HG02798 (cell line): Measurements from ENCODE around the gene PON1.

Experiments used
- ATAC-seq: cut with Tn5 transposase; IDR thresholded peaks from one replicate; pipeline ENCODE4 v1.9.1; 2021; ENCODE audit warnings: mild to moderate bottlenecking; ENCODE audit not compliant: unreplicated experiment, poor library complexity

Gene PON1

DNA sequence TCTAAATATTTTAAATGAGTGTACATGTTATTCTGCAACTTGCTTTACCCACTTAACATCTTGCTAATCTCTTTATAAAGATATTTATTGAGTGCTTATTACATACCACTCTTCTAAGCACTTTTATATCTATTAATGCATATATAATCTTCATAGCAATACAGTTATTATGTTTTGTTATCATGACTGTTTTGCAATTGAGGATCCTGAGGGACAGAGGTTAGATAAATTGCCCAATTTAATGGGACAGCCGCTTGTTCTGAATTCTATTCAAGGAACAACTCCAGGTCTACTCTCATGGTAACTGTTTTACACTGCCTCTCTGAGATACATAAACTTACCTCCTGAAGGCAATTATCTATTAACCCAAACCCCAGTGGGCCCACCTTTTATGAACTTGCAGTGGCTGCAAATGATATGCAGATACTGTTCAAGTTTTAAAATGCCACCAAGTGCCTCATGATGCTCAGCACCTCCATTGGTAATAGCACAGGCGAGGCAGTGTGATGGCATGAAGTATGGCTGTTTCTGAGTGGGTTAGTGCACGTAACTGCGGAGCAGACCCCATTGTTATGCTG, 60.5 kb downstream of the PON1 start:
- no peak for ATAC-seq

GRCh38 chr7:95262875-95263274, 61.5 kb downstream of the PON1 start:
- ATAC-seq: no peak

GRCh38 chr7:95261895-95262415, 62.4 kb downstream of the PON1 start:
- no peak for ATAC-seq

DNA sequence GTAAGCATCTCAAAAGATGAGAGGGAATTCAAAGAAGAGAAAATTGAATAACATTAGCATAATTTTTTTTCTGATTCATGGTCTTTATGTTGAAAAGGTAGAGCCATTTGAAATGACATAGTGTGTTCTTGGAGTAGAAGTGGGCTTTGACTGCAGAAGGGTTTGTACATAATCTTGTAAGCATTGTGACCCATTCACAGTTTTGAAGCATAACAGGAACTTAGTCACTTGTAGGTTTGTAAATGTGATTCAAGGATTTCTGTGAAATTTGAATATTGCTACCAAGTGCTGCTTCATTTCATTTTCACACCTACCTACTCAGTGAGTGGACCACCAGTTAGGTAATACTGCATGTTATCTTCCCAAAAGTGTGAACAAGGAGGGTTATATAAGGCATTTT, 68.6 kb downstream of the PON1 start:
- ATAC-seq: no peak

GRCh38 chr7:95253986-95254385, 70.3 kb downstream of the PON1 start:
- ATAC-seq: no peak

DNA sequence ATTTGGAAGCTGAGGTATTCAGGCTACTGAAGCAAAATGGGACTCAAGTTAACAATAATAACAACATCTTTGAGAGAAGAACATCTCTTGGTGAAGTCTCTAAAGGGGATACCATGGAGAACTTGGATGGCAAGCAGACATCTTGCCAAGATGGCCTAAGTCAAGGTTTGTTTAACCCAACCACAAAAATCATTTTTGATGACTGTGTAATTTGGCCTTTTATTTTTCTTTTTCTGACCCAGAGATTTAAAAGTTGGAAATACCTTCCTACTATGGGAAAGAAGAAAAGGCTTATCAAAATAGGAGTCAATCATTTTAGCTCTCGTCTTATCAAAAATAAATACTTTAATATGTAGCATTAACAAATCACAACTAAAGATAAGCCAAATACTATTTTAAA, 72.4 kb downstream of the PON1 start:
- ATAC-seq: no peak

DNA sequence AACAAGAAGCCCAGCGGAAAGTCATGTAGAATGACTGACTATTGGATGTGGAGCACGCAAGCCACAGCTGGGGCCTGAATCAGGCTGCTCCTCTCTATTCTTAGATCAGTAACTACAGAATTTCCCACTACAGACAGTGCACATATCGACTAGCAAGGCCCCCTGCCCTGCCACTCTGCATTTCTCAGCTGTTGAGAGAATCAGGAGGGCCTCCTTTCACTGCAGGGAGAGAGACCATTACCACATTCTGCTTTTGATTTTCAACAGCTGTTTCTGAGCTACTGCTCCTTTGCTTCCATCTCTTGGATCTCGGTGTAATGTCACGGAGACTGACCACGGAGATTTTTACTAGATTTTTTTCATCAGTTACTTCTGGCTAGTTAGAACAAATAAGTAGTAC, 73.8 kb downstream of the PON1 start:
- no peak for ATAC-seq
